GM08714 (cell line): ENCODE measurements around the gene PFAS.

ENCODE experiments used
- H3K4me3 ChIP-seq: fragments of 200-500 bp; sonication (Bioruptor generic); 2 replicates; pipeline ENCODE4 v1.5.1; 2014; ENCODE audit warnings: mild to moderate bottlenecking, low read length, inconsistent platforms
- ZNF274 ChIP-seq: IDR thresholded peaks from 2 replicates; pipeline ENCODE4 v1.6.1; 2012; ENCODE audit warnings: mild to moderate bottlenecking, low read depth, low read length

Gene PFAS

DNA sequence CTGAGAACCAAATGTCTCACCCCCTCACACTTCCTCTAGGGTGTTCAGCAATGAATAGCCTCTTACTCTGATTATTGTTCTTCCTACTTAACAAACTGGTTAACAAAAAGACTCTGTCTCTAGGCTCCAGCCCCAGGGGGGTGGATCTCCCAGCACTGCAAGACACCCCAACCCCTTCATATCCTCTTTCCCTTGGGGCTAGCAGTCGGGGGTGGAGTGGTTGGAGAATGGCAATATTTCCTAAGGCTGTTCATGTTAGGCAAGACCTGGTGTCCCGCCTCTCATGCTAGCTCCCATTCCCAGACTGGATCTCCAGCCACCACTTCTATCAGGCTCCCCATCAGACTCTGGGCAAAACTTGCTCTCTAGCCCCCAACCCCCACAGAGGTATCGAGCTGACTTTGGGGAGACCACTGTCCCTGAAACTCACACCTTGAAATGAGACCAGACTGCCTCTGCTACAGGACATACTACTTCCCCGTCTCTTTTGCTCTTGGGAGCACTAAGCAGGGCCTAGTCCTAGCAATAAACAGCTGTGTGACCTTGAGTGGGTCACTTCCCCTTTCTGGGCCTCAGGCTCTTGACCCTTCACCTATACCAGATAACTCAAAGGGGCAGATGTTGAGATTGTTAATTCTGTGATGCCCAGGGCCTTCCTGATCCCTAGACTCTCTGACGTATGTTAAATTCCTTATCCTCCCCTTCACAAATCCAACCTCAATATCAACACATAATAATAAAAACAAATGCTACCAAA lies 43.7 kb downstream of the PFAS start:
- H3K4me3 ChIP-seq: no peak overlapping the region
- no peak for TF ChIP-seq ZNF274

DNA sequence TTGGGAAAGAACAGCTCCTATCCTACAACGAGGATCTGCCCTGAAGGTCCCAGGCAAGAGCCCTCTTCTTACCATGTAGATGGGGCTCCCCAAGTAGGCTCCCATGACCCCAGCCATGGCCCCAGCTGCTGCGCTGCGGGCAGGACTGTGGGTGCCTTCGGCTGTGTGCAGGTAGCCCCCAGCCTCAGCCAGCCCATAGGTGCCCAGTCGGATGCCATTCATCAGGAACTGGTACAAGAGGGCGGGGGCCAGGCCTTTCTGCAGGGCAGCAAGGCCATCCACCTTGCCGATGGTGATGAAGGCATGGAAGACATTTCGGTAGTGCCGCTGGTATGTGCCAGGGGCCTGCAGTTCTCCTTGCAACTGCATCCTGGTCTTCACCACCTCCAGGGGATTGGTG lies 45.3 kb downstream of the PFAS start:
- H3K4me3 ChIP-seq: no peak overlapping the region
- no peak for TF ChIP-seq ZNF274

DNA sequence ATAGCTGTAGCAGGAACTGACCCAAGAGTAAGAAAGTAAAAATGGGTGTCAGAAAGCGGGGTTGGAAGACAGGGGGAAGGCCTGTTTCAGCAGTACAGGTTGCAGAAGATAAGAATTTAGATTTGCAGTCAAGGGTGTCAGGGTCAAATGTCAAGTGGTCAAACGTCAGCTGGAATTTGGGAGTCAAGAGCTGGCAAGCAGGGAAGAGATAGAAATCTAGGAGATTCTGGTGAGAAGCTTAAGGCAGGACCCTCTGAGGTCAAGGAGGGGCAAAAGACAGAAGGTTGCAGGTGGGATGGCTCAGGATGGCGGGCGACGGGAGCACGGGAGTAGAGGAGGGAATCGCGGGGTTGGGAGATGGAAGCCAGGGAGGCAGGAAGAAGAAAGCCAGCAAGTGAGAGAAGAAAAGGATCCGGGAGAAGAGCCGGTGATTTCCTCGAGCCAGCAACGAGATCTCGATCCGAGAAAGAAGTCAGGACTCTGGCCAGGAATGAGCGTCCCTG lies 45.8 kb downstream of the PFAS start:
- TF ChIP-seq ZNF274: no peak

DNA sequence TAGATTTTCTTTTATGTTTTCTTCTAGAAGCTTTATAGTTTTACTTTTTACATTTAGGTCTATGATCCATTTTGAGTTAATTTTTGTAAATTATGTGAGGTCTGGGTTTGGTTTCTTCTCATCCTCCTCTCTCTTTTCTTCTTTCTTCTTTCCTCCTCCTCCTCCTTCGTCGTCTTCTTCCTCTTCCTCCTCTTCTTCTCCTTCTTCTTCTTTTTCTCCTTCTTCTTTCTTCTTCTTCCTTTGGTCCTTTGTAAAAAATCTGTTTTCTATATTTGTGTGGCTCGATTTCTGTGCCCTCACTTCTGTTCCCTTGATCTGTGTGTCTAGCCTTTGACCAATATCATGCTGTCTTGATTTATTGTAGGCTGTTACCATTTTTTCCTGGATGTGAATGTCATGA lies 51.1 kb downstream of the PFAS start:
- TF ChIP-seq ZNF274: no peak
- no peak overlapping the region for H3K4me3 ChIP-seq

More for the DNA sequence above, 45.8 kb downstream of the PFAS start:
- peak overlapping the region; percentile 70; the same call in 1 of the 2 replicates for H3K4me3 ChIP-seq

DNA sequence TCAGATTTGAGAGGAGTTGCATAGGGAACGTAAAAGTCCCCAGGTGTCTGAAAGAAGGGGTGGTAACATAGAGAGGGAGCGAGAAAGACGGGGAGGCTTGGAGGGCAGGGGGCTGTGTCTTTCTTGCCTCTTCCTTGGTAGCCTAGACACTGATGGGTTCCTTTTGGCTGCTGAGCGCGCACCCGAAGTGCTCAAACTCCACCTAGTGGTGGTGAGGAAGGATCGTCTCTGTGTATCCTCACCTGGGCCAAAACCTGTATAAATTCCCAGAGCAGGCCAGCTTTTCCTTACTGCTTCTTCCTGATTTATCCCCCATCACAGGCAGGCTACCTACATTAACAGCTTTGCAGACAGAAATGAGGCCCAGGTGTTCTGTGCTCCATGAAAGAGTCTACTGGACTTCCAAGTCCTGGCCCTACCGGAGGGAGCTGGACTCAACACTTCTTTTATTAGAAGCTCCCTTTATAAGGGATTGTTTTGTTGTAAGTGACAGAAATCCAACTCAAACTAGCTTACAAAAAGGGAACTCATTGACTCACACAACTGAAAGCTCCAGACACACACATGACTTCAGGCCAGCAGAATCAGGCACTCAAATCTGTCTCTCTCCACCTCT lies 51.6 kb downstream of the PFAS start:
- no peak overlapping the region for H3K4me3 ChIP-seq
- no peak for TF ChIP-seq ZNF274

DNA sequence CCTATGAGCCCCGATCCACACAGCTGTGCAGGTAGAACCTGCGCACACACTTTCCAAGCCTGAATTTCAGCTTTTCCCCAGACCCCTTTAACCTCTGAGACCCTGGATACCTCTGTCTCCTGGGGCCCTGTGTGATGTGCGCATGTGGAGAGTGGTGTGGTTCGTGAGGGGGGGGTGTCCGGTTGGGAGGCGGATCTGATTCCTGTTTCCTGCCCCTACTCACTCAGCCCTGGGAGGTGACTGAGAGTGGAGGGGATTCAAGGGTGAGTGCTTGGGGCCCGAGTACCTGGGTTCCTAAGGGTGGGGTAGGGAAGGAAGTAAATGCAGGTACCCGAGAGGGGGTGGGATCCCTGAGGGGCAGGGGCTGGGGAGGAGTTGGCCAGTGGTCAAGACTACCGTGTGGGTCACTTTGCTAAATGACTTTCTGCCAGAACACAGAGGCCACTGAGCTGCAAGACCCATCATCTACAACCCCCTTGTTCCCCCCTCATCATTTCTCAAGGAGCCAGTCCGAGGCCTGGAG lies 61.6 kb downstream of the PFAS start:
- H3K4me3 ChIP-seq: no peak overlapping the region
- TF ChIP-seq ZNF274: no peak

DNA sequence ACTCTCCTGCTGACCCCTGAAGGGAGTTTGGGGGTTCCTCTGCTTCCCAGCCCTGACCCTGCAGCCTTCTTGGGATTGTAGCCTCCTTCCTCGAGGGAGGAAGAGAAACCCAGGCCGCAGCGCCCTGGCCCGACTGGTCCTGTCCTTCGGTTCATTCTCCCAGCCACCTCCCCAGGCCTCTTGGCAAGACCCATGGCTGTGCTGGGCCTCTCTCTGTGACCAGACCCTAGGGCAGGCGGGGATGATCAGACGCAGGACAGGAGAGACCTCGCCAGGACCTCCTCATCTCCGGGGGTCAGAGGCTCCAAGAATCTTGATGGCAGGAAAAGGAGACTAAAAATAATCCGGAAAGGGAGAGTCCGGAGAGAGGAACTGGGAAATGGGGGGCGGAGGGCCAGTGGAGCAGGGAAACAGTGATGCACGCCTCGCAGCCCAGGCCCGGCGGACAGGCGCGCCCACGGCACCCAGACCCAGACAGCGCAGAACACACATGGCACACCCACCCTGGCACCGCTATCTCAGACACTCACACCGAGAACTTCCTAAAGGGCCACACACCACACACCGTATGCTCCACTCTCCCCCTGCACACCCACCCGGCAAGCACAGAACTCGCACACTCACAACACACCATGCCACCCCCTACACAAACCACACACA lies 62.2 kb downstream of the PFAS start:
- no peak overlapping the region for H3K4me3 ChIP-seq
- no peak for TF ChIP-seq ZNF274

DNA sequence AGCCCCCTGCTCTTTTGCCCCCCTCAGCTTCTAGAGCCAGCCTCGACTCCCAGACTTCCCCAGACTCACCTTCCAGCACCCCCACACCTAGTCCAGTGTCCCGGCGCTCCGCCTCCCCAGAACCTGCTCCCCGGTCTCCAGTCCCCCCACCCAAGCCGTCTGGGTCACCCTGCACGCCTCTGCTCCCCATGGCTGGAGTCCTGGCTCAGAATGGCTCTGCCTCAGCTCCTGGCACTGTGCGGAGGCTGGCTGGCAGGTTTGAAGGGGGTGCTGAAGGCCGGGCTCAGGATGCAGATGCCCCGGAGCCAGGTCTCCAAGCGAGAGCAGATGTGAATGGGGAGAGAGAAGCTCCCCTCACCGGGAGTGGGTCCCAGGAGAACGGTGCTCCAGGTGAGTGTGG lies 63.2 kb downstream of the PFAS start:
- H3K4me3 ChIP-seq: no peak overlapping the region

DNA sequence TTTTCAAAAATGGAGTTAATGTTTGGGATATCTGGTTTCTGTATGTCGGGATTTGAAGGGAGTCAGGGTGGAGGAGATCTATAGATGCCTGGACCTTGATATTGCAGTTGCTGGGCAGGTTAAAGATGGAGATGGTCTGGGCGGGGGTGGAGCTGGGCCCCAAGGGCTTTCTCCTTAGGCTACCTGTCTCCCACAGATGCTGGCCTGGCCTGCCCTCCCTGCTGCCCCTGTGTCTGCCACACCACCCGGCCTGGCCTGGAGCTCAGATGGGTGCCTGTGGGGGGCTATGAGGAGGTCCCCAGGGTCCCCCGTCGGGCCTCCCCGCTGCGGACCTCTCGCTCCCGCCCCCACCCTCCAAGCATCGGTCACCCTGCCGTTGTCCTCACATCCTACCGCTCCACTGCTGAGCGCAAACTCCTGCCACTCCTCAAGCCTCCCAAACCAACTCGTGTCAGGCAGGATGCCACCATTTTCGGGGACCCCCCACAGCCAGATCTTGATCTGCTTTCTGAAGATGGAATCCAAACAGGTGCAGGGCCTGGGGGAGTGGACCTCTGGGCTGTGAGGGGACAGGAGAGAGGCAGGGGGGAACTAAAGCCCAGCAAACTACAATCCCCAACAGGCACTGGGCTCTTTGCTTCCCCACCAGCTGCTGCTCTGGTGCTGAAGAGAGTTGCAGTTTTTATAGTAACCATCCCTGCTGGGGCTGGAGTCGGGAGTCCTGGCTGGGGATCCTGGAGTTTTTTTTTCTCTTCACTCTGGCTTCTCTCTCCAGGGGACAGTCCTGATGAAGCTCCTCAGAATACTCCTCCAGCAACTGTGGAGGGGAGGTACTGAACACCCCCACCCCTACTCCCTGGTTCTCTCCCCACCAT lies 63.9 kb downstream of the PFAS start:
- no peak for TF ChIP-seq ZNF274
- no peak overlapping the region for H3K4me3 ChIP-seq

More for the DNA sequence above, 63.2 kb downstream of the PFAS start:
- TF ChIP-seq ZNF274: no peak

DNA sequence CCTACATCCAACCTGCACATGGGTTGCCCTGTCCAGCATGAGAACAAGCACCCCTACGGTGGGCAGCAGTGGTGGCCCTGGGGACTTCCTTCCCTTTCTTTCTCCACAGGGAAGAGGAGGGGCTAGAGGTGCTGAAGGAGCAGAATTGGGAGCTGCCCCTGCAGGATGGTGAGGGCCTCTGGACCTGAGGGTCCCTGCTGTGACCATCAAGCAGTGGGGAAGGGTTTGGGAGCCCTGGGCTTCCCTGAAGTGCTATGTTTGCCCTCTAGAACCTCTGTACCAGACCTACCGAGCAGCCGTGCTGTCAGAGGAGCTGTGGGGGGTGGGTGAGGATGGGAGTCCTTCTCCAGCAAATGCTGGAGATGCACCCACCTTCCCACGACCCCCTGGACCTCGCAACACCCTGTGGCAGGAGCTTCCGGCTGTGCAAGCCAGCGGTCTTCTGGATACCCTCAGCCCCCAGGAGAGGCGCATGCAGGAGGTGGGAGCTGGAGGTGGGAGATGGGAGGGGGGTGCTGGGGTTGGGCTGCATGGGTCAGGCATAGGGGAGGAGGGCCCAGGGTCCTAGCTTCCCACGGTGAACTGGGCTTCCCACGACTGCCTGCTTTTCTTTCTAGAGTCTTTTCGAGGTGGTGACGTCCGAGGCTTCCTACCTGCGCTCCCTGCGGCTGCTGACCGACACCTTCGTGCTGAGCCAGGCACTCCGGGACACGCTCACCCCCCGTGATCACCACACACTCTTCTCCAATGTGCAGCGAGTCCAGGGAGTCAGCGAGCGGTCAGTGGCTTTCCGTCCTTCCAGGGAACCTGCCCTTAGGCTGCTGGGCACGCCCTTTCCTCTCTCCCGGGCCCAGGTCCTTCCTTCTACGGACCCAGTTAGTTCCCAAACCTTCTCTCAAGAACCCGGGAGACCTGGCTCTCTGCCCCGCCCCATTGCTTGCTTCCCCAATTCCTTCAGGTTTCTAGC lies 66.0 kb downstream of the PFAS start:
- no peak overlapping the region for H3K4me3 ChIP-seq
- no peak for TF ChIP-seq ZNF274

DNA sequence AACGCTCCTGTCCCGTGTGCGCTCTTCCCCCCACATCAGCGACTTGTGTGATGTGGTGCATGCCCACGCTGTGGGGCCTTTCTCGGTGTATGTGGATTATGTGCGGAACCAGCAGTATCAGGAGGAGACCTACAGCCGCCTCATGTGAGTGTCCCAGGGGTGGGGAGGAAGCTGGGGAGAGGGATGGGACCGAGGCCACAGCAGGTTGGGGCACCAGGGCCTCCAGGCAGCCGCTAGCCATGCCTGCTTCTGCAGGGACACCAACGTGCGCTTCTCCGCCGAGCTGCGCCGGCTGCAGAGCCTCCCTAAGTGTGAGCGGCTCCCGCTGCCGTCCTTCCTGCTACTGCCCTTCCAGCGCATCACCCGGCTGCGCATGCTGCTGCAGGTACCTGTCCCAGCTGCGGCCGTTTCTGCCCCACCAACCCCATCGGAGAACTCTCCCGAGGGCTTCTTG lies 66.7 kb downstream of the PFAS start:
- no peak for TF ChIP-seq ZNF274
- H3K4me3 ChIP-seq: no peak overlapping the region

DNA sequence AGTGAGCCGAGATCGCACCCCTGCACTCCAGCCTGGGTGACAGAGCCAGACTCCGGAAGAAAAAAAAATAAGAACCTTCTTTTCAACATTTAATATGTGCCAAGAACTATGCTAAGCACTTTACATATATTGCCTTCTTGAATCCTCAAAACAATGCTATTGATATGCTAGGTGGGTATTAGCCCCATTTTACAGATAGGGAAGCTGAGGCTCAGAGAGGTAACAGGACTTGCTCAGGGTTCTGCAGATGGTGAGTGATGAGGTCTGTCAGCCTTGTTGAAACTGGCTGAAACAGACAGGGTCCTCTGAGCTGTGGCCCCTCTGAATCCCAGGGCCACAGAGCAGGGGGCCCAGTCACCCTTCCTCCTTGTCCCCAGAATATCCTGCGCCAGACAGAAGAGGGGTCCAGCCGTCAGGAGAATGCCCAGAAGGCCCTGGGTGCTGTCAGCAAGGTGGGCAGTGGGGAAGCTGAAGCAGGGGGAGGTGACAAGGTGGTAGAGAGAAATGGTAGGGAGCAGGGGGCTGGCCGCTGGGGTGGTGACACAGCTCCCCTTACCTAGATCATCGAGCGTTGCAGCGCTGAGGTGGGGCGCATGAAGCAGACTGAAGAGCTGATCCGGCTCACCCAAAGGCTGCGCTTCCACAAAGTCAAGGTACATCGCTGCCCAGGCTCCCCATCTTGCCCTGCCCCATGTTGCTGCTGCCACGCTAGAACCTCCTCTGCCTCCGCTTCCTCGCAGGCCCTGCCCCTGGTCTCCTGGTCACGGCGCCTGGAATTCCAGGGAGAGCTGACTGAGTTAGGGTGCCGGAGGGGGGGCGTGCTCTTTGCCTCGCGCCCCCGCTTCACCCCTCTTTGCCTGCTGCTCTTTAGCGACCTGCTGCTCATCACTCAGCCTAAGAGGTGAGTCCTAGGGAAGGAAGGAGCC lies 69.2 kb downstream of the PFAS start:
- H3K4me3 ChIP-seq: no peak overlapping the region
- no peak for TF ChIP-seq ZNF274
